Measurements from ENCODE around the gene RBM8A.
A peak's percentile ranks its signal among the peaks of the same experiment; 100 is the strongest.

RBM8A gene

DNA sequence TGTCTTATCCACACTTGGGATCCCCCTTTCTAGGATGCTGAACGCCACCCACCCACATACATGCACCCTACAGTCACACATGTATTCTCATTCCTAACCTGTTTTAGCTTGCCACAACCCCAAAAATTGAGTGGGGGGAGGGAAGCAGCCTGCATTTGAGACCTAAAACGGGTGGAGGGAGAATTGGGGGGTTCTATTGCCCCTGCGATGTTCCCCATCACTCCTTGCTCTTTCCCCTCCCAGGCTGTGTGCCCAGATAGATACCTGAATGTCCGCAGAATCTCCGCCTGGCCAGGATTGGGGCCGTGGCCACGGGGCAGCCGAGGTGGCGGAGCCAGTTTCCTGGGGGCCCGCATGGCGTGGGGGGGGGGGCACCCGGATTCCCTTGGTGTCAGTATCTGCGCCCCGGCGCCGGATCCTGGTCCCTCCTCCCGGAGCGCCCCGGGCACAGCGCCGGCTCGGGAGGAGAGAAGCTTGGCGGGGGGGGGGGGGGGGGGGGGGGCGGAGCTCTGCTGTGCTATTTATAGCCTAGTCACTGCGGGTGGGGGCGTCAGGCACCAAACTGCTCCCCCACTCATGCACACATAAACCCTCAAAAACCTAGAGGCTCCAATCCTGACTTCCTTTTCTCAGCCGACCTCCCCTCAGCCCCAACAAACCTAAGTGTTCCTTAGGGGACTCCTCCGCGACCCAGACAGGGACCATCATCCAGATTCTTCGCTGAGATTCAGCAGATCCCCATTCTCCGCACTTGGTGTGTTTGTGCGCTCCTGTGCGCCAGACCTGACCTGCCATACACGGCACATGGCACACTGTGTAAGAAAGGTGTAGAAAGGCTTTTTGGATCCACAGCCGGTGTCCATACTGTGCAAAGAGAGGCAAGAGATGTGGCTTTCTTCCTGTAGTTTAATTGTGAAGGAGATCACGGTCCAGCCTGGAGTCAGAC, 35.1 kb upstream of the RBM8A start:
- Histone ChIP-seq H3K36me3 (ENCODE audit: insufficient read depth, low read length) (no peaks in the 10 kb centered on the region), H3K4me3 (ENCODE audit: low read length) (peak overlapping the region; percentile 92), H3K27me3 (ENCODE audit: insufficient read depth, low read length) (peaks cover 63% of the 10 kb centered on the region), H3K27ac (ENCODE audit: low read depth, low read length) (no peak overlapping the region), H3K4me1 (ENCODE audit: insufficient read depth, low read length) (peaks cover 17% of the 10 kb centered on the region), H3K9me3 (ENCODE audit: insufficient read depth, low read depth, low read length) (0 out of 2 replicates have a peak, but pooled peaks cover 3% of the 10 kb centered on the region), H3K9ac (ENCODE audit: low read depth, low read length) (no peak overlapping the region)
- WGBS, result 11% methylated on average over 24 of the region's 36 CpGs

DNA sequence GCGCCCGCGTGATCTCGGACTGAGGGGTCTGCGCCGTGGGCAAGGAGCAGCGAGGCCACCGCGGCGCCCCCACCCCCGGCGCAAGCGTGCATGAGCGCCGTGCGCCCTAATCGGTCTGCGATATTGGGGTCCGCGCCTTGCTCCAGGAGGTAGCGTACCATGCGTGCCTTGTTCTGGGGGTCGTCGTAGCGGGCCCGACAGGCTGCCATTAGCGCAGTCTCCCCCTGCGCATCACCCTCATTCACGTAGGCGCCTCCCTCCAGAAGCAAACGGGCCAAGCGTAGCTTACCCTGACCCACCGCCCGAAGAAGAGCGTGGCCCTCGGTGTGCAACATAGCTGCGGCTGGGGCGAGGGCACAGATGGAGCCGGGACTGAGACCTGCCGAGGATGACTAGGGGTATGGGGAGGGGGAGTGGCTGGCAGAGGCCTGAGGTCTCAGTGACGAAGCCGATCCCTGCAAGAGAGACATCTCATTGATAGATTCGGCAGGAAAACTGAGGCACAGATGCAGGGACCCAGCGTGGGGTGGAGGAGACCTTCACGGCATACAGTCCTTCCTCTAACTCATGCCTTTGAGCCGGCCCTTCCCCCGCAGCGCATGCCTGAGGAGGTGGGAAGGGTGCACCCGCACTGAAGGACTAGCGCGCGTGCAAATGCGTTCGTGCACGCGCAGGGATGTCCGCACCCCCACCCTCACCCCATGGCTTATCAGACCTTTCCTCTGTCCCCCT, 34.3 kb upstream of the RBM8A start:
- under 1% methylated on average over 57 of the region's 57 CpGs for WGBS
- no peaks in the 10 kb centered on the region for H3K36me3 ChIP-seq (ENCODE audit: insufficient read depth, low read length)
- H3K4me1 ChIP-seq (ENCODE audit: insufficient read depth, low read length), result peaks cover 22% of the 10 kb centered on the region
- no peak overlapping the region for H3K9ac ChIP-seq (ENCODE audit: low read depth, low read length)
- peaks cover 72% of the 10 kb centered on the region for H3K27me3 ChIP-seq (ENCODE audit: insufficient read depth, low read length)
- H3K27ac ChIP-seq (ENCODE audit: low read depth, low read length), result no peak overlapping the region
- H3K9me3 ChIP-seq (ENCODE audit: insufficient read depth, low read depth, low read length), result no peaks in the 10 kb centered on the region
- H3K4me3 ChIP-seq (ENCODE audit: low read length), result peak overlapping the region; percentile 92

DNA sequence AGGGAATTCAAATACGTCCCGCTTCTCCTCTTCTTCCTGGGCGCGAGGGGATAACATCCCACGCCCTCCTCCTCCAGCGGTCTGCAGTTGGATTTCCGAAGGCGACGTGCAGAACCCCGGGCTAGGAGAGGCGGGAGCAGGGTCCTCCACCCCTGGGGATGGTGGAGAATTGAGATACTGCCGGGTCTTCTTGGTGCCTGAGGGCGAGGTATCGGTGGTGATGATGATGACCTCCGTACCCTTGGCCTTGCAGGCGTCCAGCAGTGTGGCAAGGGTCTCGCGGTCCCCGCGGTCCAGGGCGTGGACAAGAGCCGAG, 33.8 kb upstream of the RBM8A start:
- no peaks in the 10 kb centered on the region for H3K36me3 ChIP-seq (ENCODE audit: insufficient read depth, low read length)
- peak overlapping the region; percentile 92 for H3K4me3 ChIP-seq (ENCODE audit: low read length)
- peaks cover 22% of the 10 kb centered on the region for H3K4me1 ChIP-seq (ENCODE audit: insufficient read depth, low read length)
- under 1% methylated on average over 22 of the region's 22 CpGs for WGBS
- H3K9ac ChIP-seq (ENCODE audit: low read depth, low read length), result no peak overlapping the region
- H3K27me3 ChIP-seq (ENCODE audit: insufficient read depth, low read length), result peaks cover 77% of the 10 kb centered on the region
- H3K9me3 ChIP-seq (ENCODE audit: insufficient read depth, low read depth, low read length), result no peaks in the 10 kb centered on the region
- no peak overlapping the region for H3K27ac ChIP-seq (ENCODE audit: low read depth, low read length)

DNA sequence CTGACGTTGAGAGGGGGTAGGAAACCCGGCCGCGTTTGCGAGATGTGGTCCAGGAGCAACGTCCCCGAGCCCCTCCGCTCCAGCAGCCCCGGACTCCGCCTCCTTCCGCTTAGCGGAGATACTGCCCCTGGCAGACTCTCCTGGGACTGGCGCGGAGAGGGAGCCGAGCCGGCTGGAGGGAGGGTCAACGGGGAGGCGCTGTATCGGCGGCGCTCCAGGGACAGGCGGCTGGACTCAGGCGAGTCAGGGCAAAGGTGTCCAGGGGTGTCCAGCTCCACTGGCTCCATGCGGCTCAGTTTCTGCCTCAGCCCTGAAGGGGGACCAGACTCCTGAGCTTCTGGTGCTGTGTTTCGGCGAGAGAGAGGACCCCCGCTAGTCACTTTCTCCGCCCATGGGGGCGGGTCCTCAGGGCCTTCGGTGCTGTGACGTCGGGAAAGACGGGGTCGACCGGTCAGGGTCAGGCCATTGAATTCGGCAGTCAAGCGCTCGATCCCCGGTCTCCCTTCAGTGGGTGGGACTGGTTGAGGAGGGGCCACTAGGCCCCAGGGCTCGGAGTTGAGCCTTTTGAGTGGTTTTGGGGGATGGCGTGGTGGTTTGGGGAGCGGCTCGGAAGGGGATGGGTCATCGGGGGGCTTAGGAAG, 33.3 kb upstream of the RBM8A start:
- Histone ChIP-seq H3K27ac (ENCODE audit: low read depth, low read length) (peak overlapping the region; percentile 21; the same call in 1 of the 2 replicates), H3K4me1 (ENCODE audit: insufficient read depth, low read length) (peaks cover 22% of the 10 kb centered on the region), H3K9me3 (ENCODE audit: insufficient read depth, low read depth, low read length) (no peaks in the 10 kb centered on the region), H3K4me3 (ENCODE audit: low read length) (peak overlapping the region; percentile 92), H3K27me3 (ENCODE audit: insufficient read depth, low read length) (peaks cover 82% of the 10 kb centered on the region), H3K36me3 (ENCODE audit: insufficient read depth, low read length) (no peaks in the 10 kb centered on the region), H3K9ac (ENCODE audit: low read depth, low read length) (peak overlapping the region; percentile 28; the same call in 1 of the 2 replicates)
- WGBS, result under 1% methylated on average over 43 of the region's 44 CpGs

DNA sequence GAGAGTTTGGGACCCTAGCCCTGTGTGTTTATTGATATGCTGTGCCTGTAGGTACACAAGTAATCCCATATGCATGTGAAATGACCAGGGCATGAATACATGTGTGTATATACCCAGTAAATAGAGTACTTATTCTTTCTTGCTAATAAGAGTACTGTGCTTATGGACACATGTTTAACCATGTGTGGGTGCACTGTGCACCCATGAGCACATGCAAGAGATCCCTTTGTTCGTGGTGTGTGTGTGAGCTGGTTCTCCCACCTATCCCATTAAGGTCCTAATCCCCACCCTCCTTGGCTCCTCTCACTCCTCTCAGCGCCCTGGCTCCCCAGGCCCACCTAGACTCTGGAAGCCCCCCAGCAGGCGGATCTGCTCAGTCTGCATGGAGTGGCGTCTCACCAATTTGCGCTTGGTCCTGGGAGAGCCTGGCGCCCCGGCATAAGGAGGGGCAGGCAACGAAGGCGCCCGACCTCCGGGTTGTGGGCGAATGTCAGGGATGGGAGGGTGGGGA, 32.7 kb upstream of the RBM8A start:
- Histone ChIP-seq H3K4me3 (ENCODE audit: low read length) (peak overlapping the region; percentile 92), H3K27ac (ENCODE audit: low read depth, low read length) (no peak overlapping the region), H3K4me1 (ENCODE audit: insufficient read depth, low read length) (peaks cover 22% of the 10 kb centered on the region), H3K27me3 (ENCODE audit: insufficient read depth, low read length) (peaks cover 88% of the 10 kb centered on the region), H3K9ac (ENCODE audit: low read depth, low read length) (no peak overlapping the region), H3K9me3 (ENCODE audit: insufficient read depth, low read depth, low read length) (no peaks in the 10 kb centered on the region), H3K36me3 (ENCODE audit: insufficient read depth, low read length) (no peaks in the 10 kb centered on the region)
- WGBS, result 8% methylated on average over 12 of the region's 12 CpGs

DNA sequence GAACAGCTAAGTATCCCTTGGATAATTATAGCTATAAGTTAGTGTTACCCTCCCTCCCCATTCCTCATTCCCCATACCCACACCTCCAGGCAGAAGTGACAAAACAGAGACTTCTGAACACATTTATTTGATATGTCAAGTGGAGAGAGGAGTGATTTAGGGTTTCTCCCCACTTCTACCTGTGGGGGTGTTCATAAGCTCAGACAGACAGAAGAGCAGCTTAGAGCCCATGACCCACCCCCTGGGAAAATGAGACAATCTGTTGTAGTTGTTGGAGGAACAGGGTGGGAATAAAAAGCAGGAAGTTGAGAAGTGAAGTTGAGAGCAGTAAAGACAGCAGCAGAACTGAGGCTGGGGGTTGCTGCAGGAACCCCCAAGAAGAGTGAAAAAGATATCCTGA, 32.0 kb upstream of the RBM8A start:
- Histone ChIP-seq H3K36me3 (ENCODE audit: insufficient read depth, low read length) (no peaks in the 10 kb centered on the region), H3K4me1 (ENCODE audit: insufficient read depth, low read length) (peaks cover 22% of the 10 kb centered on the region), H3K27ac (ENCODE audit: low read depth, low read length) (no peak overlapping the region), H3K4me3 (ENCODE audit: low read length) (no peak overlapping the region), H3K27me3 (ENCODE audit: insufficient read depth, low read length) (peaks cover 94% of the 10 kb centered on the region), H3K9me3 (ENCODE audit: insufficient read depth, low read depth, low read length) (no peaks in the 10 kb centered on the region), H3K9ac (ENCODE audit: low read depth, low read length) (no peak overlapping the region)

DNA sequence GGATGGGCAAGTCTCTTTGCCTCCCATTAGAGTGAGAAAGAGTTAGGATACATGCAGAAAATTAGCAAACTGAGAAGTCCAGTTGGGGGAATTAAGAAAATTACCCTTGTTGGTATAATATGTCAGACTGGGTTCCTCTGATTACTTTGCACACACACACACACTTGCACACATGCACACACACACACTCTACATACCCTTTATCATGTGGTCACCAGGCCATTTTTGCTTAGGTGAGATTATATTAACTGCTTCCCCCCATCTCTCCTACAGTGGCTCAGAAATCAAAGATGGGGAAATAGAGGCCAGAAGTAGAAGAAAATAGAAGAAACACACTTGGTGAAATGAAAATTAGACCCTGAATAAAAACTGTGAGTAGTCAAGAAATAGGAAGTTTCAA, 31.4 kb upstream of the RBM8A start:
- Histone ChIP-seq H3K9me3 (ENCODE audit: insufficient read depth, low read depth, low read length) (no peaks in the 10 kb centered on the region), H3K27ac (ENCODE audit: low read depth, low read length) (no peak overlapping the region), H3K36me3 (ENCODE audit: insufficient read depth, low read length) (no peaks in the 10 kb centered on the region), H3K27me3 (ENCODE audit: insufficient read depth, low read length) (peaks cover 94% of the 10 kb centered on the region), H3K4me3 (ENCODE audit: low read length) (no peak overlapping the region), H3K4me1 (ENCODE audit: insufficient read depth, low read length) (peaks cover 18% of the 10 kb centered on the region), H3K9ac (ENCODE audit: low read depth, low read length) (no peak overlapping the region)

DNA sequence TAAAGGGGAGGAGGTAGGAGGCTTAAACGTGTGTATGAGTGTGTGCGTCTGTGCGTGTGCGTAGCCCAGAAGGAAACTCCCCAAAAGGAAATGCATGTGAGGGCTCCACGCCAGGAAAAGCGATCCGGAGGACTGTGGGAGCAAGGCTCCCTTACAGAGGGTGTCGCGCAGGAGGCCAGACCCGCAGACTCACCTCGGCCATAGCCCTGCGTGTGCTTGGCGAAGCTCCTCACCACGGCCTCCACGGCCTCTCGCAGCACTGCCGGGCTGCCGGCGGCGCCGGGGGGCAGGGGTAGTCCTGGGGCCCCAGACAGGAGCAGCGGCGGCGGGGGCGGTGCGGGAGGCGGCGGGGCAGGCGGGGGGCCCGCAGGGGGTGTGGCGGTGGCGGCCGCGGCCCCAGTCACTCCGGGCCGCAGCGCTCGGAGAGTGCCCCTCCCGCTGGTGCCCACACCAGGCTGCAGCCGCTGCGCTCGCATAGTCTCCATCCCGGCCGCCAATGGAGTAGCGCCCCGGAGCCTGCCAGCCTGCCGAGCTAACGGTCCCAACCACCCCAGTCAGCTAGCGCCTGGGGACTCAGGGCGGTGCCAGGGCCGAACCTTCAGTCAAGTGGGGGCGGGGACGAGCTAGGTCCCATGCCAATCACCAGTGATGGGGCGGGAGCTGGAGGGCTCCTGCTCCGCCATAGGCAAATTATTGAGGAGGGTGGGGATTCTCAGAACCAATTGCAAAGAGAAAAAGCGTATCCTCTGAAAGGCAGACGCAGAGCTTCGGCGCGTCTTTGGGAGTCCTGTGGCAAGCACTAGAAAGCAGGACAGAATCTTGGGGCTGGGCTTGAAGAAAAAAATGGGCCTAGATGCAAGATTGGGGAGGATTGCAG, 30.4 kb upstream of the RBM8A start, which contains the start of gene LIX1L:
Gene LIX1L (minus strand): TSS at position 575 of the 877 bp plus-strand sequence. CDS start 90 bp downstream, at position 485.
- Histone ChIP-seq H3K27me3 (ENCODE audit: insufficient read depth, low read length) (peaks cover 86% of the 10 kb centered on the region), H3K27ac (ENCODE audit: low read depth, low read length) (no peak within 1 kb of the TSS), H3K4me3 (ENCODE audit: low read length) (peak within 1 kb of the TSS; percentile 65), H3K36me3 (ENCODE audit: insufficient read depth, low read length) (no peaks in the 10 kb centered on the region), H3K4me1 (ENCODE audit: insufficient read depth, low read length) (peaks cover 10% of the 10 kb centered on the region), H3K9me3 (ENCODE audit: insufficient read depth, low read depth, low read length) (no peaks in the 10 kb centered on the region), H3K9ac (ENCODE audit: low read depth, low read length) (no peak within 1 kb of the TSS)
- under 1% methylated on average over 60 of the region's 60 CpGs for WGBS

DNA sequence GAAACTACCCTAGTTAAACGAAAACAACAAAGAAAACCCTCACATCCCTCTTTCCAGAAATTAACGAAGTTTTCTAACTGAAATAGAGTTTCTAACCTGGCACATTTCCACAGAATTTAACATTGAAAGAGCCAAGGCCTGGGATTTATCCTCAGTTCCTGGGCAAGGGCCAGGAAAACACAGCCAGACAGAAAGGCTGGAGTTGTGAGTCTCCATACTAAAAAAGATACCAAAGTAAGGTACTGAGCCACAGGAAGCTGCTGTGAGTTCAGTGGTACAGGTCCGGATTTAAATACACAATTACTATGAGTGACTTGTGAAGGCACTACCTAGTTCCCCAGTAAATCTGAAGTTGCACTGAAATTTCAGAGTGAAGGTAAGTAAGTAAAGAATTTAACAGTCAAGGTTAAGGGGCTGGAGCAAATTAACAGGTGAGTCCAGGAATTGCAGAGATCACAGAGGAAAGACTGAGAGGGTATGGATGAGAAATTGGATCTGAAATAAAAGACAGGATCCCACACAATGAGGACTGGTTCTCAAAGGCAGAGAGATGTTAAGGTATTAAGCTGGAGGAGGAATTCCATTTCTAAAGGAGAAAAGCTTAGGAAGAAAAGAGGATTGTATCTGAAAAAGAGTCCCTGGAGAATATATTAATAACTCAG, 29.6 kb upstream of the RBM8A start:
- Histone ChIP-seq H3K9ac (ENCODE audit: low read depth, low read length) (no peak overlapping the region), H3K9me3 (ENCODE audit: insufficient read depth, low read depth, low read length) (no peaks in the 10 kb centered on the region), H3K4me3 (ENCODE audit: low read length) (peak overlapping the region; percentile 65), H3K27me3 (ENCODE audit: insufficient read depth, low read length) (peaks cover 79% of the 10 kb centered on the region), H3K4me1 (ENCODE audit: insufficient read depth, low read length) (peaks cover 10% of the 10 kb centered on the region; the same call in 1 of the 2 replicates), H3K27ac (ENCODE audit: low read depth, low read length) (no peak overlapping the region), H3K36me3 (ENCODE audit: insufficient read depth, low read length) (no peaks in the 10 kb centered on the region)
- 54% methylated on average over 3 of the region's 3 CpGs for WGBS

DNA sequence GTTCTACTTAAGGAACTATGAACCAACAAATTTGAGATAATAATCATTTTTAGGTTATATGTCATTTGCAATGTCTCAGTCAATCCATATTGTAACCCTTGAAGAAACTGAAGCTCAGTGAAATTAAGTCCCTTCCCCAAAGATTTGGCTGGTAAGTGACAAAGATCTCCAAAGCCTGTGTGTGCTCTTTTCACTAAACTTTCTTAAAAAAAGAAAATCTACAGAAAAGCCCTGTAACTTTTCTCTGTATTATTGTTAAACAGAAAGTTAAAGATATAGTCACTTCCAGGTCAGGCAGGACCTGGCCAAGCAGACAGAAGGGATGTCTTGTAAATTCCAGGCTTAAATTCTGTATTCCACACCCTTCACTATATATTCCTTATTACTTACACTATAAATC, 29.1 kb upstream of the RBM8A start:
- Histone ChIP-seq H3K4me3 (ENCODE audit: low read length) (peak overlapping the region; percentile 65), H3K4me1 (ENCODE audit: insufficient read depth, low read length) (peaks cover 10% of the 10 kb centered on the region; the same call in 1 of the 2 replicates), H3K36me3 (ENCODE audit: insufficient read depth, low read length) (no peaks in the 10 kb centered on the region), H3K9me3 (ENCODE audit: insufficient read depth, low read depth, low read length) (no peaks in the 10 kb centered on the region), H3K27ac (ENCODE audit: low read depth, low read length) (no peak overlapping the region), H3K27me3 (ENCODE audit: insufficient read depth, low read length) (peaks cover 74% of the 10 kb centered on the region), H3K9ac (ENCODE audit: low read depth, low read length) (no peak overlapping the region)

Data from HUES64 (cell line).